DMS53 (cell line): ENCODE measurements around the gene NBL1.

Experiments
- DNase-seq: peaks from one replicate; lab custom pipeline; 2025; lab: John Stamatoyannopoulos, UW

The NBL1 gene

DNA sequence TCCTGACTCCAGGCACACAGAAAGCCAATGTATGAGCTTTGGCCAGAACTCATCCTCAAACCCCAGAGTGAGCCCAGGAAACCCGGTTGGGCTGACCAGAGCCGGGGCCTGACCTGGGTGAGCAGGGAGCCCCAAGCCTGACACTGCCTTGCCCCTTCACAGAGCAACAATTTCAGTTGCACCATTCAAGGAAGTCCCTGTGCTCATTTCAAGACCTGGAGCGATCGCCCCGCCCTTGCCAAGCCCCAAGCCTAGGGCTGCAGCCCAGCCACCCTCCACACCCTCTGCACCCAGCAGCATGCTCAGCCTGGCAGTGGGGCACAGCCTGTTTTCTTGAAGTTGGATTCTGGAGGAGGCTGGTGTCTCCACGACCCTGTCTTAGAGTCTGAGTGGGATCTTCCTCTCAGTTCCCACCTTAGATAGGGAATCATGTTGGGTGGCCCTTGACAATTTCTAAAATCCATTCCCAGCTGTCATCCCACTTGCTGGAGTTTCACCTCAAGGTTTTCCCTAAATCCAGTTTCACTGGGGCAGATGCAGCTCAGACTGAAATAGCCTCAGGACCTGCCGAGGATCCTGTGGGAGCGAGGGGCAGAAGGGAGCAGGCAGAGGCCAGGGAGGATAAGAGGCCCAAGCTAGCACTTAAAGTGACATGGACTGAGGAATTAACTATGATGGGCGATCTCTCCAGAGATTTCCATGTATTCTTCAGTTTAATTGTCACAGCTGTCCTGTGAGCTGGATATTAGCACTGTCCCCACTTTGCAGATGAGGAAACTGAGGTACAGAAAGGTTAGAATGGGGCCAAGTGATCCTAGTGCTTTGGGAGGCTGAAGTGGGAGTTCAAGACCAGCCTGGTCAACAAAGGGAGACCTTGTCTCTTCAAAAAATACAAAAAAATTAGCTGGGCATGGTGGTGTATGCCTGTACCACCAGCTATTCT lies 2.5 kb downstream of the NBL1 start:
- no peak for DNase-seq

DNA sequence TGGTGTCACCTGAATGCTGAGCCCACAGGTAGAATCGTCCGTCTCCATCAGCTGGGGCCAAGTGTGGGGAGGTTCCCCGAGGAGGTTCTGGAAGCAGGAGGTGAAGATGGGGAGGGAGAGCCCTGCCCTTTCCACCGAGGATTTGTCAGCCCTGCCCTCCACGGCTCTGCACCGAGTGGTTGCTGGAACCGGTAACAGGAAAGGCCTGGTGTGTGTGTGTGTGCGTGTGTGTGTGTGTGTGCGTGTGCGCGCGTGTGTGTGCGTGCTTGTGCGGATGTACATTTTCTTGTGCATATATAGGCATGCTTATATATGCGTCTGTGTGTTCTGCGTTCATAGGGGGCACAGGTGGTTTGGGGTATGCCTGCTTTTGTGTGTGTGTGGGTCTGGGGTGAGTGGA lies 3.5 kb downstream of the NBL1 start:
- DNase-seq = peak; percentile 21

DNA sequence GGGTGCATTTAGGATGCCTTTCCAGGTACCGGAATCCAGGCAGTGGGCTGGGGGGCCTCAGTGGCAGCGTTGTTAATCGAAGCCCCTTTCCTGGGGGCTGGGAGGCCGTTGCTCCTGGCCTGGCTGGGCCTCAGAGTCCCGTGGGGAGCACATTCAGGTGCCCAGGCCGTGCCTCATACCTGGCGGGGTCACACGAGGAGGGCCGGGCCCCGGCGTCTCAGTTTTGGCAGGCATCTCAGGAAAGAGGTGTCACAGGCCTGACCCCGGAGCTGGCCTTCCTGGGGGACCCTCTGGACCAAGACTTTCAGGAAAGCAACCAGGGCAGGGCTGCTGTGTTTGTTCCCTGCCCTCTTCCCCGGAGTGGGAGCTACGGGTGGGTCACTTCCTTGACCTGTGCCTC lies 4.1 kb downstream of the NBL1 start:
- no peak for DNase-seq

DNA sequence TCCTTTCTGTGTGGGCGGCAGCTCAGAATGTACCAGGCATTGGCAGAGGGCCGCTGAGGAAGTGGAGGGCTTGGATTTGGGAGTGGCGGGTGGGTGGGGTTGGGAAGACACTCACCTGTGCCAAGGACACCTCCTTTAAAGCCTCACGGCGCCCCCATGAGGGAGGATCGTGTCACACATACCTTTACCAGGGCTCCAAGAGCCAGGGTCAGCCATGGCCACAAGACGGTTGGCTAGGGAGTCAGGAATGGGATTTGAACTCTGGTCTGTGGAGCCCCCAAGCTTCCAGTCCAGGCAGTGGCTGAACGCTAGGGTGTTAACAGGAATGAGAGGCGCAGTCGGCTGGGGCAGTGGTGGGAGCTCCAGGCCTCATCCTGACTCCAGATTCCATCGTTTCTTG lies 4.6 kb downstream of the NBL1 start:
- peak; percentile 60 for DNase-seq

DNA sequence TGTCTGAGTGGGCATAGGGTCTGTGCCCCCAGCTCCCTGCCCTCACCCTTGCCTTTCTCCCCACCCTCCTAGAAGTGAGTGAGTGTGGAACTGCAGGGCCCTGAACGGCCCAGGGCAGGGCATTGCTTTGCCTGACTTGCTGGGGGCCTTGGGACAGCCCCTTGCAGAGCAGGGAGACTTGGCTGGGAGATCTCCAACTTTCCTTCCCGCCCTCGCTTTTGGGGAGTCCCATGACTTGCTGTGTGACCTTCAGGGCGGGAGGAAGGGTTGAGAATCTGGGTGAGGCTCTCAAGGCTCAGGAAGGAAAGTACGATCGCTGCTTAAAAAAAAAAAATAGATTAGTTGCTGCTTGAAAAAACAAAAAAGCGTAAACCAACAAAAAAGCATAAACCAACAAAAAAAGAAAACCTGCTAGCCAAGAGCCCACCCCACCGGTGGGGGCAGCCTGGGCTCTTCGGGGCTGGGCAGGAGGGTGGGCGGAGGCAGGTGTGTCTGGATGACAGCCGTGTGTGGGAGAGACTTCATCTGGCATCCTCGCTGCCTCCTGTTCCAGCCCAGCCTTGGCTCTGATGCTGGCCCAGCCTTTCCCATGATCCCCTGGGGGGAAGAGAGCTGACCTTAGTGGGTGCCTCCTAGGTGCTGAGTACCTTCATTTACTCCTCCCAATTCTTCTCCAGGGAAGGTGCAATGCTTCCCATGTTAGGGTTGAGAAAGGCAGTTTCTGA lies 6.5 kb downstream of the NBL1 start:
- DNase-seq = peak; percentile 58

DNA sequence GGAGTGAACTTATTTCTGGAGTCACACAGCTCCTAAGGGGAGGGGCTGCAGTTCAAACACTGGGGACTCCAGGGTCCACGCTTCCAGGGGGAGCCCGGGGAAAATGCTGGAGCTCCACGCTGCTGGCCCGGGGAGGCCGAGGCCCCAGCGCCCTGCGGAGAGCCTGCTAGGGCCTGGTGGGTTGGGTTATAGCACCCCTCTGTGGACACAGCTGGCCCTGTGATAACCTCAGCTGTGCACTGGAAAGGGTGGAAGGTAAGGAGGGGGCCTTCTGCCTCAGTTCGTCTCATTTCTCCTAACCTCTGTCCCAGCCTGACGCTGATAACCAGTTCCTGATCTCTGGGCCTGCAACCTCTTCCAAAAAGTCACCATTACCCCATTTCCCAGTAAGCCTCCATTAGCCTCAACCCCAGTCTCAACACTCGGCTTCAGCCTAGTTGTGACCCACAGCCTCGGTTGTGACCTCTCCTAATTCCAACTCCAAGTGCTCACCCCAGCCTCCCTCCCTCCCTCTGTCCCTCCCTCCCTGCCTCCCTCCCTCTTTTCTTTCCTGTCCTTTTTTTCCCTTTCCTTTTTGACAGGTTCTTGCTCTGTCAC lies 7.1 kb downstream of the NBL1 start:
- peak; percentile 72 for DNase-seq

DNA sequence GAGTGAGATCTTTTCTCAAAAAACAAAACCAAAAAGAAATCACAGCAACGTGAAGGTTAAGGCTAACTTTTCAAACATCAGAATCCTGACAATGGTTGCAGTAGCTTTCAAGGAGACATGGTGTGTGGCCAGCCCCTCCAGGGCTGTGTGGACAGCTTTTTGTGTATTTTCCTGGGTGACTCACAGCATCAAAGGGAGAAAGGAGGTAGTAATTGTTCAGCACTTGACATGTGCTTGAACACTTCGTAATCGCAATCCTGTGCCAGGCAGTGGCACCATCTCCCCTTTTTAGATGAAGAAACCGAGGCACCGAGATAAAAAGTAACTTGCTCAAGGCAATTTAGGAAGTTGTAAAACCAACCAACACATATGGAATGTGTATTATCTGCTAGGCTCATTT lies 10.3 kb downstream of the NBL1 start:
- DNase-seq = peak; percentile 90

DNA sequence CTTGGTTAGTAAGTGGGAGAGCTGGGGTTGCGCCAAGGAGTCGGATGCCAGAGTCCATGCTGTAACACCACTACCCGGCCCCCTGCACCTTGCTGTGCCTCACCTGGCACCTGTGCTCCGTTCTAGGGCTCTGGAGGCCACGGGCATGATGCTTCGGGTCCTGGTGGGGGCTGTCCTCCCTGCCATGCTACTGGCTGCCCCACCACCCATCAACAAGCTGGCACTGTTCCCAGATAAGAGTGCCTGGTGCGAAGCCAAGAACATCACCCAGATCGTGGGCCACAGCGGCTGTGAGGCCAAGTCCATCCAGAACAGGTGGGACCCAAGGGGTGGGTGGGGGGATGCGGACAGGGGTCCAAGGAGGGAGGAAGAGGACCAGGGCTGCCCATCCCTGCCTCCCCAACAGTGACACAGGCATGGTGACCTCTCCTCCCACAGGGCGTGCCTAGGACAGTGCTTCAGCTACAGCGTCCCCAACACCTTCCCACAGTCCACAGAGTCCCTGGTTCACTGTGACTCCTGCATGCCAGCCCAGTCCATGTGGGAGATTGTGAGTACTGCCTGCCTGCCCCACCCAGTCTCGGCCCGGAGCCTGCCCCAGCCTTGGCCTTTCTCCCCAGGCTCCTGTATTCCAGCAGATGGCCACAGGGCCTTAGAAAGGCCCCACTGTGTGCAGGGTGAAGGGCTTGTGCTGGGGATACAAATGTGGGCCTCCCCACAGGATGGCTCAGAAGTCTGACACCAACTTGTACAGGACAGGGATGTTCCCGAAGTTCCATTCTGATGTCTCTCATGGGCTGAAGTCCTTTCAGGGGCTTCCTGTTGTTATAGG lies 11.0 kb downstream of the NBL1 start:
- no peak for DNase-seq

DNA sequence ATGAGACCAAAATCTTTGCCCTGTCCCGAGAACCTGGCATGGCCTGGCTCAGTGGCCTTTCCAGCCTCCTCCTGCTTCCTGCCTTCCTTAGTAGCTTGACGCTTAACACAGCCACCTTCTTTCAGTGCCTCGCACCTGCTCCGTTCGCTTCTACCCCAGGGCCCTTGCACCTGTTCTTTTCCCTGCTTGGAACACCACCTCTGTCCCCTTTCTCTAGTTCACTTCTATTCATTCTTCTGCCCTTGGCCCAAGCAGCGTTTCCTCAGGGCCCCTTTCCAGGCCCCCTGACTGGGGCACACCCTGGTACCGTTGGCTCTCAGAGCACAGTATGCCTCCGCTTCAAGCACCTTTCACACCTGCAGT lies 11.6 kb downstream of the NBL1 start:
- no peak for DNase-seq

DNA sequence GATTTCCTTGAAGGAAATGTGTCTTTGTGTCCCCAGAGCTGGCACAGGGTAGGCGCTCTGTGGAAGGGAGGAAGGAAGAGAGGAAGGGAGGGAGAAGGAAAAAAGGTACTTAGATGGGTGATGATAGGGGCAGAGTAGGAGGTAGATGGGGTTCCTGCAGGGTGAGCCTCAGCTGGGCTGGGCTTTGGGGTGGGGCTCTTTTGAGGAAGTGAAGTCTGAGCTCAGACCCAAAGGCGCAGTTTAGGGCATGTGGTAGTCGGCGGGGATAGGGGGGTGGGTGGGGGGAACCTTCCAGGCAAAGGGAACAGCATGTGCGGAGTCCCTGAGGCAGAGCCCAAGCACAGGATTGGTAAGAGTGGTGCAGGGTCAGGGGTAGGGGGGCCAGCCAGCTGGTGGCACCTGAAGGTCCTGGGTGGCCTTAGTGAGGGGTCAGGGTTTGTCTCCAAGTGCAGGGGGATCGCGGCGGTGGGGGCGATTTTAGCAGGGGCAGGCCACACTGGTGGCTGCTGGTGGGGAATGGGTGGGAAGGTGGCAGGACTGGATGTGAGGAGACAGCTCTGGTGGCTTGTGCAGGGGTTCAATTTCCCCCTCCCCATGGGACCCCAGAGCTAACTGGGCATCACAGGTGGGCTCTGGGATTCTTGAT lies 12.1 kb downstream of the NBL1 start:
- DNase-seq = no peak

DNA sequence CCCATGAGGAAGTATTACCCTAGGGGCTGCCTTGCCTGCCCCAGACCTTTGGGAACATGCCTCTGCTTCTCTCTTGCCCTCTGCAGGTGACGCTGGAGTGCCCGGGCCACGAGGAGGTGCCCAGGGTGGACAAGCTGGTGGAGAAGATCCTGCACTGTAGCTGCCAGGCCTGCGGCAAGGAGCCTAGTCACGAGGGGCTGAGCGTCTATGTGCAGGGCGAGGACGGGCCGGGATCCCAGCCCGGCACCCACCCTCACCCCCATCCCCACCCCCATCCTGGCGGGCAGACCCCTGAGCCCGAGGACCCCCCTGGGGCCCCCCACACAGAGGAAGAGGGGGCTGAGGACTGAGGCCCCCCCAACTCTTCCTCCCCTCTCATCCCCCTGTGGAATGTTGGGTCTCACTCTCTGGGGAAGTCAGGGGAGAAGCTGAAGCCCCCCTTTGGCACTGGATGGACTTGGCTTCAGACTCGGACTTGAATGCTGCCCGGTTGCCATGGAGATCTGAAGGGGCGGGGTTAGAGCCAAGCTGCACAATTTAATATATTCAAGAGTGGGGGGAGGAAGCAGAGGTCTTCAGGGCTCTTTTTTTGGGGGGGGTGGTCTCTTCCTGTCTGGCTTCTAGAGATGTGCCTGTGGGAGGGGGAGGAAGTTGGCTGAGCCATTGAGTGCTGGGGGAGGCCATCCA lies 12.8 kb downstream of the NBL1 start:
- DNase-seq = peak; percentile 41

DNA sequence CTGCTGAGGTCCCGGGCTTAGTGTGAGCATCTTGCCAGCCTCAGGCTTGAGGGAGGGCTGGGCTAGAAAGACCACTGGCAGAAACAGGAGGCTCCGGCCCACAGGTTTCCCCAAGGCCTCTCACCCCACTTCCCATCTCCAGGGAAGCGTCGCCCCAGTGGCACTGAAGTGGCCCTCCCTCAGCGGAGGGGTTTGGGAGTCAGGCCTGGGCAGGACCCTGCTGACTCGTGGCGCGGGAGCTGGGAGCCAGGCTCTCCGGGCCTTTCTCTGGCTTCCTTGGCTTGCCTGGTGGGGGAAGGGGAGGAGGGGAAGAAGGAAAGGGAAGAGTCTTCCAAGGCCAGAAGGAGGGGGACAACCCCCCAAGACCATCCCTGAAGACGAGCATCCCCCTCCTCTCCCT lies 13.4 kb downstream of the NBL1 start:
- DNase-seq = no peak

DNA sequence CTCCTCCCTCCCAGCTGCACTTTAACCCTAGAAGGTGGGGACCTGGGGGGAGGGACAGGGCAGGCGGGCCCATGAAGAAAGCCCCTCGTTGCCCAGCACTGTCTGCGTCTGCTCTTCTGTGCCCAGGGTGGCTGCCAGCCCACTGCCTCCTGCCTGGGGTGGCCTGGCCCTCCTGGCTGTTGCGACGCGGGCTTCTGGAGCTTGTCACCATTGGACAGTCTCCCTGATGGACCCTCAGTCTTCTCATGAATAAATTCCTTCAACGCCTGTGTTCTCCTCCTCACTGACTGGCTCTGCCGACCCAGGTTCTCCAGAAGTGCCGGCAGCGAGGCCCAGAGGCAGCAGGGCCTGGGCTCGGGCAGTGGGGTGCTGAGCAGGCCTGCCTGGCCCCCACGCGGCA lies 14.1 kb downstream of the NBL1 start:
- DNase-seq = no peak

DNA sequence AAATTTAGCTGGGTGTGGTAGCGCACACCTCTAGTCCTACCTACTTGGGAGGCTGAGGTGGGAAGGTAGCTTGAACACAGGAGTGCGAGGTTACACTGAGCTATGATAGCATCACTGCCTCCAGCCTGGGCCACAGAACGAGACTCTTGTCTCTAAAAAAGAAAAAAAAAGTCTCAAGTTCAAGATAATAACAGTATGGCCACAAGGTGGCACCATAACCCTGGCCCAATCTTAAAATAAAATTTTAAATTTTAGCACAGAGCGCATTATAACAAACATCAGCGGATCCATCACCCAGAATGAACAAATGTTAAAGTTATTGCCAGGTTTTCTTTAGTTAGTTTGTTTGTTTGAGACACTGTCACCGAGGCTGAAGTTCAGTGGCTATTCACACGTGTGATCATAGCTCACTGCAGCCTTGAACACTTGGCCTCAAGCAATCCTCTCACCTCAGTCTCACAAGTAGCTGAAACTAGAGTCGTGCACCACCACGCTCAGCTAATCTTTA lies 17.7 kb downstream of the NBL1 start:
- peak; percentile 71 for DNase-seq

DNA sequence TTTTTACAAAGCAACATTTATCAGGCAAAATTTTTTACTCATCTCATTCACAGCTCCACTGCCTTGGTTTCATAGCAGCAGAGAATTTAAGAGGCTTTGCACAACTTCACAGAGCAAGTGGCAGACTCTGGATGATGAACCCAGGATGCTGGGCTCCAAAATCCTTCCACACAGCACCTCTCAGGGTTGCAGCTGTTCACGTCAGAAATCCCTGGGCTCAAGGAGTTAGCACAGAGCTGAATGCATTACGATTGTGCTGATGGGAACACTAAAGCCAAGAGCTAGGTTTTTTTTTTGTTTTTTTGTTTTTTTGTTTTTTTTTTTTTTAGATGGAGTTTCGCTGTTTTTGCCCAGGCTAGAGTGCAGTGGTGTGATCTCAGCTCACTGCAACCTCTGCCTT lies 18.2 kb downstream of the NBL1 start:
- peak; percentile 26 for DNase-seq

DNA sequence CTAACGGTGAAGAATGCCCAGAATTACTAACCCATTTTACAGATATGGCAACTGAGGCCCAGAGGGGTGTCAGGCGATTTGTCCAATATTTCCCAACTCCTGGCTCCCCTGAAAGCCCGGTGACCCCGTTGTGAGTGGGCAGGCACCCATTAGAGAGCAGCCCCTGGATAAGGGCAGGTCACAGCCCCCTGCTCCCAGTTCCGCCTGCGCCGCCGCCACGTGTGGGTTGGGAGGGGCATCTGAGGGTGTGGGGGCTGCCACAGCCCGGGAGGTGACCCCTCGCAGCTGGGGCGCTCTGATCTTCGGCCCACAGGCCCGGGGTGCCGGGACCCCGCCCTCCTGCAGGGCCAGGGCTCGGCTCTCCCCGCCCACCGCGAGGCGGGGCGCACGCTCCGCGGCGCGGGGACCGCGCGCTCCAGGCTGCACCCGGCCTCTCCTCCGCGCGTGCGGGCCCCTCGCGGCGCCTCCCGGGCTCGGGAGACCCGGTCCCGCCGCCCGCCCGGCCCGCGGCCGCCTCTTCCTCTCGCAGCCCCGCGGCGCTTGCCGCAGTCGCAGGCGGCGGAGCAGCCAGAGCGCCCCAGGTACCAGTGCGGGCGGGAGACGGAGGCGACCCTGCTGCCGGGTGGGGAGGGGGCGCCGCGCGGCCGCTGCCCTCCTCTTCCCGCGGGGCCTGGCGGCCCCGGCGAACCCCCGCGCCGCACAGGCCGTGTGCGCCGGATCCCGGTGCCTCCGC lies 20.5 kb downstream of the NBL1 start, which contains the start of gene HTR6:
Gene HTR6 (plus strand): TSS at position 423 of the 733 bp plus-strand sequence. CDS start 879 bp downstream, outside the sequence.
- DNase-seq = peak; percentile 55

DNA sequence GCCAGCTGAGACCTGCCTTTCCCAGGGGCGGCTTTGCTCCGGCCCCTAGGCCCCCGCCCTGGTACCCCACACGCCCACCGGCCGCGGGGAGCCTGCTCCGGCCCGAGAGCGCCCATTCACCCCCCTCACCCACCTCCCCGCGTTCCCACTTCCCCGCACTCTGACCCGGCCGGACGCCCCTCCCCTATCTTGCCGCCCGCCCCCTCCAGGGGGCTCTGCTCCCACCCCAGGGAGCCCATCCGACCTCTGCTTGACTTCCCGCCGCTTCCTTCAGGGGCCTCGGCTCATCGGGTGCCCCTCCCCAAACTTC lies 21.0 kb downstream of the NBL1 start:
- no peak for DNase-seq

DNA sequence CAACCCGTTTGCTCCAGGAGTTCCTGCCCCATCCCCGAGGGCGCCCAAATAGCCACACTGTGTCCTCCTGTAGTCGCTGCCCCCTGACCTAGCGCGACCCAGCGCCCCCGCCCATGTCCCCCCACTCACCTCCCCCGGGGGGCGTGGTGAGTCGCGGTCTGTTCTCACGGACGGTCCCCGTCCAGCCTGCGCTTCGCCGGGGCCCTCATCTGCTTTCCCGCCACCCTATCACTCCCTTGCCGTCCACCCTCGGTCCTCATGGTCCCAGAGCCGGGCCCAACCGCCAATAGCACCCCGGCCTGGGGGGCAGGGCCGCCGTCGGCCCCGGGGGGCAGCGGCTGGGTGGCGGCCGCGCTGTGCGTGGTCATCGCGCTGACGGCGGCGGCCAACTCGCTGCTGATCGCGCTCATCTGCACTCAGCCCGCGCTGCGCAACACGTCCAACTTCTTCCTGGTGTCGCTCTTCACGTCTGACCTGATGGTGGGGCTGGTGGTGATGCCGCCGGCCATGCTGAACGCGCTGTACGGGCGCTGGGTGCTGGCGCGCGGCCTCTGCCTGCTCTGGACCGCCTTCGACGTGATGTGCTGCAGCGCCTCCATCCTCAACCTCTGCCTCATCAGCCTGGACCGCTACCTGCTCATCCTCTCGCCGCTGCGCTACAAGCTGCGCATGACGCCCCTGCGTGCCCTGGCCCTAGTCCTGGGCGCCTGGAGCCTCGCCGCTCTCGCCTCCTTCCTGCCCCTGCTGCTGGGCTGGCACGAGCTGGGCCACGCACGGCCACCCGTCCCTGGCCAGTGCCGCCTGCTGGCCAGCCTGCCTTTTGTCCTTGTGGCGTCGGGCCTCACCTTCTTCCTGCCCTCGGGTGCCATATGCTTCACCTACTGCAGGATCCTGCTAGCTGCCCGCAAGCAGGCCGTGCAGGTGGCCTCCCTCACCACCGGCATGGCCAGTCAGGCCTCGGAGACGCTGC lies 21.7 kb downstream of the NBL1 start:
- peak; percentile 62 for DNase-seq

DNA sequence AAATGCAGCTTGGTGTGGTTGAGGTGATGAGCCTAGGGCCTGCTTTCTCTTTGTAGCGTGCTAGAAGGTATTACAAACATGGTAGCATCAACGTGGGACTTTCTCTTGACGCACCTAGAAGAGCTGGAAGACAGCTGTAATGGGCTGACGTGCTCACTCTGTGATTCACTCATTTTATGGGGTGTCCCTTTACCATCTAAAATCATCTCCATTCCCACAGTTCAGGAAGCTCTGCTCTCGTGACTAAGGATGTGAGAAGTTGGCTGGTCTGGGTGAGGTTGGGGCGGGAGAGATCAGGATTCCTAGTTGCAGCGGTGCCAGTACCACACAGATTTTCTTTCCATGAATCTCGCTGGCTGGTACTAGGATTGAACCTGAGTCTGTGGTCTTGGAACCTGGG lies 24.8 kb downstream of the NBL1 start:
- DNase-seq = no peak
